ENCODE results near the gene CES3. TPM values are rescaled to one million over a fixed set of nuclear protein-coding genes. Genes with fewer than 3 reads are reported as not detected.

CES3 gene
- total and polyA plus RNA-seq, 4 donors, result 0.19 to 28.3 (median 12.5) TPM

GRCh38 chr16:66933776-66934137 lies 27.3 kb upstream of the CES3 start:
- peaks cover 5 to 54% (median 43%) of the 10 kb centered on the region in 4 donors for H3K4me1 ChIP-seq (ENCODE audit: control insufficient read depth in 4 of 4, insufficient read depth in 4 of 4, low read length in 3 of 4)

GRCh38 chr16:66934138-66934838 lies 26.8 kb upstream of the CES3 start, which contains the start of gene CIAO2B:
Gene CIAO2B (minus strand): TSS chr16:66934402. CDS start chr16:66934364, 38 bp downstream.
- H3K36me3 ChIP-seq (ENCODE audit: control insufficient read depth in 4 of 4, insufficient read depth in 3 of 4, low read depth in 1 of 4, low read length in 3 of 4), result peaks cover 0 to 3% (median 1%) of the 10 kb centered on the region in 4 donors
- peak within 1 kb of the TSS; percentile 85 to 86 for H3K9ac ChIP-seq (ENCODE audit: low read depth in 1 of 2, low read length in 2 of 2)
- WGBS, result under 1% methylated on average over 76 of the region's 76 CpGs
- H3K27ac ChIP-seq (ENCODE audit: low read depth in 1 of 2, low read length in 2 of 2), result peak within 1 kb of the TSS; percentile 94 to 96
- peaks cover 8 to 59% (median 48%) of the 10 kb centered on the region in 4 donors for H3K4me1 ChIP-seq (ENCODE audit: control insufficient read depth in 4 of 4, insufficient read depth in 4 of 4, low read length in 3 of 4)
- H3K9me3 ChIP-seq (ENCODE audit: control insufficient read depth in 4 of 4, low read length in 3 of 4), result no peaks in the 10 kb centered on the region
- H3K4me3 ChIP-seq (ENCODE audit: low read depth in 1 of 3, low read length in 3 of 3), result peak within 1 kb of the TSS; percentile 77 to 93 (median 81)
- DNase-seq (ENCODE audit: low spot score), result peak; percentile 92
- H3K27me3 ChIP-seq (ENCODE audit: control insufficient read depth in 4 of 4, insufficient read depth in 4 of 4, low read length in 3 of 4), result no peaks in the 10 kb centered on the region
- TF ChIP-seq, protein P1, sequence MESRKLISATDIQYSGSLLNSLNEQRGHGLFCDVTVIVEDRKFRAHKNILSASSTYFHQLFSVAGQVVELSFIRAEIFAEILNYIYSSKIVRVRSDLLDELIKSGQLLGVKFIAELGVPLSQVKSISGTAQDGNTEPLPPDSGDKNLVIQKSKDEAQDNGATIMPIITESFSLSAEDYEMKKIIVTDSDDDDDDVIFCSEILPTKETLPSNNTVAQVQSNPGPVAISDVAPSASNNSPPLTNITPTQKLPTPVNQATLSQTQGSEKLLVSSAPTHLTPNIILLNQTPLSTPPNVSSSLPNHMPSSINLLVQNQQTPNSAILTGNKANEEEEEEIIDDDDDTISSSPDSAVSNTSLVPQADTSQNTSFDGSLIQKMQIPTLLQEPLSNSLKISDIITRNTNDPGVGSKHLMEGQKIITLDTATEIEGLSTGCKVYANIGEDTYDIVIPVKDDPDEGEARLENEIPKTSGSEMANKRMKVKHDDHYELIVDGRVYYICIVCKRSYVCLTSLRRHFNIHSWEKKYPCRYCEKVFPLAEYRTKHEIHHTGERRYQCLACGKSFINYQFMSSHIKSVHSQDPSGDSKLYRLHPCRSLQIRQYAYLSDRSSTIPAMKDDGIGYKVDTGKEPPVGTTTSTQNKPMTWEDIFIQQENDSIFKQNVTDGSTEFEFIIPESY (IDR thresholded peaks at IDR 0.05), result peak; percentile 81
- TF ChIP-seq CTCF (IDR thresholded peaks at IDR 0.05; ENCODE audit: low read depth, low read length, missing input control) (no peak), JUND (IDR thresholded peaks at IDR 0.05) (no peak), HNF4G (IDR thresholded peaks at IDR 0.05) (no peak), YY1 (IDR thresholded peaks at IDR 0.05) (peak; percentile 77), MAX (IDR thresholded peaks at IDR 0.05) (peak; percentile 38), SP1 (IDR thresholded peaks at IDR 0.05) (peak; percentile 68), TAF1 (conservative IDR thresholded peaks at IDR 0.05) (no peak), FOXA1 (IDR thresholded peaks at IDR 0.05) (no peak), NR2F2 (IDR thresholded peaks at IDR 0.05) (peak; percentile 9), RAD21 (IDR thresholded peaks at IDR 0.05) (no peak)

More at GRCh38 chr16:66933776-66934137, 27.3 kb upstream of the CES3 start:
- peak overlapping the region; percentile 77 to 93 (median 81) for H3K4me3 ChIP-seq (ENCODE audit: low read depth in 1 of 3, low read length in 3 of 3)
- no peak for TF ChIP-seq CTCF (IDR thresholded peaks at IDR 0.05; ENCODE audit: low read depth, low read length, missing input control)
- TF ChIP-seq RAD21 (IDR thresholded peaks at IDR 0.05), result no peak
- TF ChIP-seq JUND (IDR thresholded peaks at IDR 0.05), result no peak
- TF ChIP-seq NR2F2 (IDR thresholded peaks at IDR 0.05), result no peak
- no peak for TF ChIP-seq REST (IDR thresholded peaks at IDR 0.05)
- no peak for TF ChIP-seq FOXA1 (IDR thresholded peaks at IDR 0.05)
- TF ChIP-seq HNF4G (IDR thresholded peaks at IDR 0.05), result no peak
- peak overlapping the region; percentile 94 to 96 for H3K27ac ChIP-seq (ENCODE audit: low read depth in 1 of 2, low read length in 2 of 2)
- no peaks in the 10 kb centered on the region for H3K36me3 ChIP-seq (ENCODE audit: control insufficient read depth in 4 of 4, insufficient read depth in 3 of 4, low read depth in 1 of 4, low read length in 3 of 4)
- DNase-seq (ENCODE audit: low spot score), result no peak
- H3K9me3 ChIP-seq (ENCODE audit: control insufficient read depth in 4 of 4, low read length in 3 of 4), result no peaks in the 10 kb centered on the region
- 1% methylated on average over 12 of the region's 12 CpGs for WGBS
- H3K9ac ChIP-seq (ENCODE audit: low read depth in 1 of 2, low read length in 2 of 2), result peak overlapping the region; percentile 61 to 86
- H3K27me3 ChIP-seq (ENCODE audit: control insufficient read depth in 4 of 4, insufficient read depth in 4 of 4, low read length in 3 of 4), result no peaks in the 10 kb centered on the region
